Cardiac fibroblast (primary cell): Measurements from ENCODE around the gene ANKRD24.

ENCODE experiments used
- DNase-seq, 2 donors: peaks; one replicate each; pipeline versions ENCODE4 v3.0.0 to v3.0.0-alpha.2; 2010; ENCODE audit warnings: low read depth in 2 of 2
- H3K4me3 ChIP-seq, 2 donors: replicated peaks in 1 of 2; 1 replicate in 1 of 2; 2 replicates in 1 of 2; pipeline ENCODE4 v1.5.1; 2011; ENCODE audit warnings: low read depth in 2 of 2, low read length in 2 of 2, mild to moderate bottlenecking in 2 of 2, moderate library complexity in 1 of 2
- CTCF ChIP-seq: IDR thresholded peaks from one replicate; pipeline ENCODE4 v1.5.1; 2011; ENCODE audit warnings: low read depth, mild to moderate bottlenecking, low read length, inconsistent platforms

Gene ANKRD24

GRCh38 chr19:4194353-4194752 is 11.9 kb downstream of the ANKRD24 start:
- H3K4me3 ChIP-seq, result no peak overlapping the region
- no peak for DNase-seq
- TF ChIP-seq CTCF, result no peak

GRCh38 chr19:4196009-4196408 is 13.5 kb downstream of the ANKRD24 start:
- no peak for DNase-seq
- no peak overlapping the region for H3K4me3 ChIP-seq
- TF ChIP-seq CTCF, result no peak

- no peak for TF ChIP-seq CTCF
- no peak overlapping the region for H3K4me3 ChIP-seq
- DNase-seq, result no peak
These were observed 14.2 kb downstream of the ANKRD24 start for GRCh38 chr19:4196587-4197148.

- DNase-seq, result no peak
- no peak overlapping the region for H3K4me3 ChIP-seq
- TF ChIP-seq CTCF, result no peak
These were observed 14.7 kb downstream of the ANKRD24 start for GRCh38 chr19:4197228-4197624.

GRCh38 chr19:4197625-4198466 is 15.4 kb downstream of the ANKRD24 start:
- H3K4me3 ChIP-seq, result no peak overlapping the region
- no peak for DNase-seq
- TF ChIP-seq CTCF, result no peak

GRCh38 chr19:4198467-4199126 is 16.1 kb downstream of the ANKRD24 start:
- no peak for TF ChIP-seq CTCF
- H3K4me3 ChIP-seq, result no peak overlapping the region
- DNase-seq, result no peak
